HG03565 (cell line): Measurements from ENCODE around the gene INPP4B.
A peak's percentile ranks its signal among the peaks of the same experiment; 100 is the strongest.

Experiments used
- ATAC-seq: cut with Tn5 transposase; IDR thresholded peaks from one replicate; pipeline ENCODE4 v1.9.1; 2021; ENCODE audit warnings: mild to moderate bottlenecking, moderate library complexity; ENCODE audit not compliant: unreplicated experiment

INPP4B gene

GRCh38 chr4:142272452-142272851 is 573.6 kb downstream of the INPP4B start:
- ATAC-seq, result no peak

GRCh38 chr4:142271832-142272231 is 574.3 kb downstream of the INPP4B start:
- no peak for ATAC-seq

- ATAC-seq, result no peak
These were observed 579.0 kb downstream of the INPP4B start for GRCh38 chr4:142267101-142267500.

- no peak for ATAC-seq
These were observed 580.2 kb downstream of the INPP4B start for GRCh38 chr4:142265946-142266345.

GRCh38 chr4:142265536-142265935 is 580.6 kb downstream of the INPP4B start:
- no peak for ATAC-seq

GRCh38 chr4:142264961-142265360 is 581.1 kb downstream of the INPP4B start:
- no peak for ATAC-seq

GRCh38 chr4:142262956-142263355 is 583.1 kb downstream of the INPP4B start:
- no peak for ATAC-seq

DNA sequence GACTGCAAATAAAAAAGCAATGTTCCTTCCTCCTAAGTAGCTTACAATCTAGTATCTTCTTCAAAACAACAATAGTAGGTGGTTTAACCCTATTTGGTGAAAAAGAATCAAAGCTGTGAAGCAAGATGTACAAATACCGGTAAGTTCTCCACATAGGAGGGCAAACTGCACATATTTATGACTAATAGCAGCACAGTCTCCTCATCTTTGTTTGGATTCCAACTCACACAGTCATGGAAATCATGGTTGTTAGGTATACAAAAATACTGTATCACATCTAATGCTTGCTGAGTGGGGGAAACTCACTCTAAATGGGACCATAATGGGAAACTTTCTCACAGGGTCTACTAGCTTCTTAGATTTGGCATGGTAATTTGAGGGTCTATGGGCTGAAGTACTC is 597.2 kb downstream of the INPP4B start:
- ATAC-seq, result no peak

- no peak for ATAC-seq
These were observed 602.8 kb downstream of the INPP4B start for GRCh38 chr4:142243255-142243654.

DNA sequence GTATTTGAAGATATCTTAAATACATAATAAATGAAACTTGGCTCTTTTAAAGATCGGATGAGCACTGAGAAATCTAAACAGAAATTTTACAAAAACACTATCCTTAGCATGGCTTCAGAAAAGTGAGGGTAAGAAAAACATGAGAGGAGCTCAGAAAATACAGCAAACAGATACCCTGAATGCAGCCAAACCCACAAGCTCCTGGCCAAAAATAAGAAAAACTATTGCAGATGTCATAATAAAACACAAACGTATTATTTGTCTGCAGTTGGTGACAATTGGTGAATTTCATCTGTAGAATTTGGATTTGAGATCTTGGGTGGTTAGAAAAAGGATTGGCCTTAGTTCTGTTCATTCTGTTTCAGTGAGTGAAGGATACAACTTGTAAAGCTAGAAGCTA is 603.9 kb downstream of the INPP4B start:
- no peak for ATAC-seq

GRCh38 chr4:142238589-142238988 is 607.5 kb downstream of the INPP4B start:
- no peak for ATAC-seq

- no peak for ATAC-seq
These were observed 609.8 kb downstream of the INPP4B start for GRCh38 chr4:142236268-142236667.

DNA sequence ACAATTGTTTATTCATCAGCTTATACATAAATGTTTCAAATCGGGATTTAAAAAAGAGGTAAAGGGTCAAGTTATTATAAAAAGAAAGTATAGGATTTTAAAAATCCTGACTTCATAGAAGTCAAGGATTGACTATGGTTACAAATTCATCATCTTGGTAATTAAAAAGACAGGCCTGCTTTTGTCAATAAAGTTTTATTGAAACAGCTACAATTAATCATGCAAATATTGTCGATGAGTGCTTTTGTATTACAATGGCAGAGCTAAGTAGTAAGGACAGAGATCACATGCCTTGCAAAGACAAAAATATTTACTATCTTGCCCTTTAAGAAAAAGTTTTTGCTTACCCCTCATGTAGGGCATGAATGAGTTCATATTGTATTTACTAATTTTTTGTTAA is 614.3 kb downstream of the INPP4B start:
- no peak for ATAC-seq

DNA sequence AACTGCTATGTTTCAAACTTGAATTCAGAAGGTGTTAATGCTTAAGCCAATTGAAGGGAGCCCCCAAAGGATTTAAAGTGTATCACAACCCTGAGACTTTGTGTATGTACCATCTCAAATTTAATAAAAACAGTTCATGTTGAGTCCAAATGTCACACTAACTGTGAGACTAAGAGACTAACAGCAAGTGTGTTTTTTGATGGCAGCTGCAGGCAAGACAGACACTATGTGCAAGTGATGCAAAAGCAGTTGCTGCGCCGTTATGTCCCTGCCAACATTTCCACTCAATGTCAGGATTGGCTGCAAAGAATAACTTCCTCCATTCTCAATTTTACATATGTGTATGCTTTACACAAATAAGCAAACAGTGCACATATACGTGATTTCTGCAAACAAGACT is 615.1 kb downstream of the INPP4B start:
- no peak for ATAC-seq

DNA sequence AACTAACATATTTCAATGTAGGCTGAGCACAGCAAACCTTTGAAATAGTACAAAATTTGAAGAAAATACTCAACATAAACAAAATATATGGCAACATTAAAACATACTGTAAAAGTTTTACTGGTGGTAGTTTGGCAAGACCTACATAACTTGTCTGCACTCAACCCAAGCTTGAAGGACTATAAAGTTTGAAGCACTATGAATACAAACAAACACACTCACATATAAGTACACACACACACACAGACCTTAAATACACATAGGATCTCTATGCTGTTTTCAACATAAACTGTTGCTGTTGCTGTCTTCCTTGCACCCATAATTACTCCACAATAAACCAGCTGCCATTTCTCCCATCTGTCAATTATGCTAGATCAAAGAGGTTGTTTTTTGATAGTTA is 620.1 kb downstream of the INPP4B start:
- ATAC-seq, result no peak

DNA sequence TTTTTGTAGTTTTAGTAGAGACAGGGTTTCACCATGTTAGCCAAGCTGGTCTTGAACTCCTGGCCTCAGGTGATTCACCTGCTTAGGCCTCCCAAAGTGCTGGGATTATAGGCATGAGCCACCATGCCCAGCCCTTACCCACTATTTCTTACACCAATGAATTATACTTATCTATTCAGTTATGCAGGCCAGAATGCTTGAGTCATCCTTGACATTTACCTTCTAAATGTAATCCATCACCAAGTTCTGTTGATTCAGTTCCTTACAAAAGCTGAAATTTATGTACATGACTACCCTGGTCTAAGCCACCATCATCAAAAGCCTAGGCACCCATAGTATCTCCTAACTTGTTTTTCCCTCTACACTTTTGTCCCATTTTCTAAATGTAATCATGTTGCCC is 624.0 kb downstream of the INPP4B start:
- no peak for ATAC-seq

GRCh38 chr4:142218726-142219125 is 627.4 kb downstream of the INPP4B start:
- ATAC-seq, result no peak

DNA sequence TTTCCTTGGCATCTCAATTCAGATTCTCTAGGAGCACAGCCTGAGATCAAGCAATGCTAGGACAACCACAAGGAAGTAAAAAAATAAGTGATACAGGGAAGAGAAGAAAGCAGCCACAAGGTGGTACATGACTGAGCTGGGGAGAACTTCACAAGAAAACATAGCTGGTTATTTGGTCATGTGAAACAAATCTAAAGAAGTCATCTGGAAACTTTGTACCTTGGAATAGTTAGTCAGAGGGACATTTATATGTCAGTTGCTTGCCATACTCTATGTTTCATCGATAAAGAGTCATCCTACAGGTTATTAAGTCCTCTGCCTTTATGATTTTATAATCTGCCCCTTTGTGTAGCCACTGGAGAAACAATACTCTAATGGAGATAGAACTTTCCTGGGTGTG is 634.7 kb downstream of the INPP4B start:
- ATAC-seq, result no peak

DNA sequence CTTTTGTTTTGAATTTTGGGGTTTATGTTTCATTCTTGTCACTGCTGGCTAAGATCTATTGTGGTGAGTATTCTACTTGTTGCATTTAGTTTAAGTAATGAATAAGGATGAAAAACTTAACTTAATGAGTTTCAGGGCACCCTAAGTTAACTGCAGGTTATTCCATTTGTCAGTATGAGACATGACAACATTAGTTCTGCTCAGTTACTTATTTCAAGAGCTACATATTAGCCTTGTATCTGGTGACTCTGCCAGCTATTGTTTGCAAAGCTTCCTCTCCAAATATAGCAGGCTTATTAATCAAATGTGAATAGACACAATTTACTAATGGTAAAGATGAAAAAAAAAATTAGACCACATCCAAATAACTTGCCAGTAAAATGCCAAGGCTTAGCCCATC is 642.6 kb downstream of the INPP4B start:
- no peak for ATAC-seq

DNA sequence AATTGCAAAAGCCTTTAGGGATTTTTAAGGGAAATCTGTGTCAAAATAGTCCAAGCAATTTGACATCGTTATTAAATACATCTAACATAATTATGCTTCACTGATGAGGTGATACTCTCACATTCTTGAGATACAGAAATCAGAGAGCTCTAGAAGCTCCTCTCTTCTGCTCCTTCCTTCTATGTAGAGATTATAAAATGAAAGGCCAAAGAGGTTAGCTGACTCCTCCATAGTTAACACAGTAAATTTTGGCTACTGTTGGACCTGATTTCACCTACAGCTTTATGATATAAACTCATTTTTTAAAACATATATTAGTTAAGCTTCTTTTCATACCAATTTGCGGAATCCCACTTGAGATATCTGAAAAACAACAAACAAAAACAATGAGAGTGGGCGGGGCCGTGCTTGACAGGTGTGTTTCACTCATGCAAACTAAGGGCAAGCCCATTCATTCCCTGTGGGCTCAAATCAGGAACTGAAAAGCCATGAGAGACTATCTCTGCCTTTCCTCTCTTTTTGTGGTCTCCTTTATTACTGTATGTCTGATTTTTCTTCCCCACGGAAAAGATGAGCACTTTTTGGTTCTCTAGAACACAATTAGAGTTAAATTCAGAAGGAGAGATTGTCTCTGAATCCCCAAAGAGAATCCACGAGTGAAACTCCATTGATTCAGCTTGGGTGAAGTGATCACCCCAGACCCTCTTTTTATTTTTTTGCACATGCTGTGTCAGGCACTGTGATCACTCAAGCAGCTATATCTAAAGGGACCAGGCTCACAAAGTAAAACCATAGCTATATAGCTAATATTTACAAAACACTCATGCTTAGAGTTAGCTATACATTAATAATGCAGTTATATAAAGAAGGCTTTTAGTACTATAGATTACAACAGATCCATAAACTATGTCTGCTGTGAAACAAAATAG is 643.4 kb downstream of the INPP4B start:
- peak; percentile 76 for ATAC-seq

GRCh38 chr4:142201041-142201440 is 645.1 kb downstream of the INPP4B start:
- no peak for ATAC-seq

GRCh38 chr4:142194905-142195304 is 651.2 kb downstream of the INPP4B start:
- no peak for ATAC-seq

- no peak for ATAC-seq
These were observed 654.2 kb downstream of the INPP4B start for GRCh38 chr4:142191901-142192300.
